Measurements from ENCODE around the gene OXCT1. TPM values are rescaled to one million over a fixed set of nuclear protein-coding genes. Genes with fewer than 3 reads are reported as not detected.

OXCT1 gene
- total and polyA plus RNA-seq, 9 donors, result 9.0 to 29.8 (median 15.4) TPM

GRCh38 chr5:41821051-41821450 lies 49.2 kb downstream of the OXCT1 start:
- H3K27me3 ChIP-seq, result no peaks in the 10 kb centered on the region
- H3K4me3 ChIP-seq, result no peak overlapping the region
- DNase-seq, result no peak
- no peaks in the 10 kb centered on the region for H3K36me3 ChIP-seq
- no peaks in the 10 kb centered on the region for H3K9me3 ChIP-seq
- intact Hi-C loops (cut with DNase I), result loop anchor here in 1 of 4 donors (10.0 kb wide), 1 partner anchor 546 kb away; no protein-coding TSS in a partner anchor
- no peak overlapping the region for H3K27ac ChIP-seq
- H3K4me1 ChIP-seq (ENCODE audit: insufficient read depth), result peaks cover 1% of the 10 kb centered on the region
- TF ChIP-seq CTCF (IDR thresholded peaks at IDR 0.05) (no peak), EP300 (IDR thresholded peaks at IDR 0.05) (no peak), POLR2A (IDR thresholded peaks at IDR 0.05) (no peak)

GRCh38 chr5:41820150-41820549 lies 50.1 kb downstream of the OXCT1 start:
- Histone ChIP-seq H3K9me3 (no peaks in the 10 kb centered on the region), H3K36me3 (no peaks in the 10 kb centered on the region), H3K4me3 (no peak overlapping the region), H3K4me1 (ENCODE audit: insufficient read depth) (peaks cover 1% of the 10 kb centered on the region), H3K27ac (no peak overlapping the region), H3K27me3 (no peaks in the 10 kb centered on the region)
- DNase-seq, result no peak
- 94 to 98% (median 95%) methylated on average over 2 of the region's 2 CpGs for WGBS, 3 donors
- TF ChIP-seq POLR2A (IDR thresholded peaks at IDR 0.05) (no peak), CTCF (IDR thresholded peaks at IDR 0.05) (no peak), EP300 (IDR thresholded peaks at IDR 0.05) (no peak)
- intact Hi-C loops (cut with DNase I), result loop anchor here in 1 of 4 donors (10.0 kb wide), 1 partner anchor 545 kb away; no protein-coding TSS in a partner anchor

DNA sequence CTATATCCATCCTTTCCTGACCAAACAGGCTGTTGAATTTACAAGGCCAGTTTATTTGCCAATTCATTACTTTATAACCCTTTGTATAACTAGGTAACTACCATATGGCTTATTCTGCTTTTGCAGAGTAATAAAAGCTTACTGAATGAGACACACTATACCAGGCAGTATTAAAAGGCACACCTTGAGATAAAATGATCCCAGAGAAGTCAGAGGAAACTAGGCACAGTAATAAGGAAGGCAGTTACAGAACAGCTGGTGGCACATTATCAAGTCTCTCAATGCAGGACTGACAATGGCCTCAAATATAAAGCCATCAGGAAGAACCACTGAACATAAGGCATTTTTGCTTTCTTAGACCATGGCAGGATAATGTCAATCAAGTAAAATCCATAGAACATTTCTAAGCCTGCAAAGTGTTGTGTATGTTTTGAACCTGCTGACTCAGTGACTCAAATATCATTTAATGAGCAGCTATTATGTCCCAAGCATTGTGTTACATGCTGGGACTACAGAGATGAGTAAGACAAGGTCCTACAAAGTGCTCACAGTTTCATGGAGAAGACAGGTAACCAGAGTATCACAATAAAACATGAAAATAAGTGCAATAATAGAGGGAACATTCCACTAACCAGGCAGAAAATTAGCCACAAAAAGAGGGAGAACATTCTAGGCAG lies 52.5 kb downstream of the OXCT1 start:
- intact Hi-C loops (cut with DNase I), result loop anchor here in 1 of 4 donors (10.0 kb wide), 1 partner anchor 53 kb away; no protein-coding TSS in a partner anchor
- Histone ChIP-seq H3K27me3 (no peaks in the 10 kb centered on the region), H3K27ac (no peak overlapping the region), H3K36me3 (no peaks in the 10 kb centered on the region), H3K4me1 (ENCODE audit: insufficient read depth) (peaks cover 1% of the 10 kb centered on the region), H3K4me3 (no peak overlapping the region), H3K9me3 (no peaks in the 10 kb centered on the region)
- TF ChIP-seq EP300 (IDR thresholded peaks at IDR 0.05), result no peak
- TF ChIP-seq CTCF (IDR thresholded peaks at IDR 0.05), result no peak
- no peak for TF ChIP-seq POLR2A (IDR thresholded peaks at IDR 0.05)
- no peak for DNase-seq

GRCh38 chr5:41815663-41816229 lies 54.5 kb downstream of the OXCT1 start:
- no peak for DNase-seq
- Histone ChIP-seq H3K4me1 (ENCODE audit: insufficient read depth) (peaks cover 1% of the 10 kb centered on the region), H3K36me3 (no peaks in the 10 kb centered on the region), H3K4me3 (no peak overlapping the region), H3K27me3 (no peaks in the 10 kb centered on the region), H3K27ac (no peak overlapping the region), H3K9me3 (no peaks in the 10 kb centered on the region)
- intact Hi-C loops (cut with DNase I), result loop anchor here in 1 of 4 donors (10.0 kb wide), 1 partner anchor 51 kb away; no protein-coding TSS in a partner anchor
- TF ChIP-seq CTCF (IDR thresholded peaks at IDR 0.05) (no peak), POLR2A (IDR thresholded peaks at IDR 0.05) (no peak), EP300 (IDR thresholded peaks at IDR 0.05) (no peak)
- 19 to 31% (median 28%) methylated on average over 3 of the region's 3 CpGs for WGBS, 3 donors
